ENCODE data around the gene TYMP.

Gene TYMP

GRCh38 chr22:50503475-50504145, 26.2 kb downstream of the TYMP start:
- DNase-seq = no peak

- DNase-seq = no peak
Measured at GRCh38 chr22:50502628-50503474, 27.0 kb downstream of the TYMP start.

- no peak for DNase-seq
Measured at GRCh38 chr22:50502096-50502495, 27.7 kb downstream of the TYMP start.

- DNase-seq = no peak
Measured at GRCh38 chr22:50500452-50500851, 29.4 kb downstream of the TYMP start.

GRCh38 chr22:50498322-50498890, 31.4 kb downstream of the TYMP start:
- peak; percentile 6 for DNase-seq

- no peak for DNase-seq
Measured at GRCh38 chr22:50497093-50497492, 32.7 kb downstream of the TYMP start.

GRCh38 chr22:50490531-50491308, 39.1 kb downstream of the TYMP start:
- no peak for DNase-seq

- no peak for DNase-seq
Measured at GRCh38 chr22:50489363-50490243, 40.2 kb downstream of the TYMP start.

- DNase-seq = no peak
Measured at GRCh38 chr22:50488886-50489285, 40.9 kb downstream of the TYMP start.

- no peak for DNase-seq
Measured at GRCh38 chr22:50488006-50488677, 41.7 kb downstream of the TYMP start.

GRCh38 chr22:50487290-50488005, 42.4 kb downstream of the TYMP start:
- no peak for DNase-seq

- DNase-seq = no peak
Measured at GRCh38 chr22:50486561-50487289, 43.1 kb downstream of the TYMP start, which contains the start of gene MIOX. Gene MIOX (plus strand): TSS chr22:50486859. CDS start chr22:50486898, 39 bp downstream.

- no peak for DNase-seq
Measured at GRCh38 chr22:50485221-50486131, 44.3 kb downstream of the TYMP start.

- DNase-seq = no peak
Measured at GRCh38 chr22:50483977-50484853, 45.6 kb downstream of the TYMP start.

- no peak for DNase-seq
Measured at GRCh38 chr22:50483556-50483955, 46.3 kb downstream of the TYMP start.

GRCh38 chr22:50483106-50483505, 46.7 kb downstream of the TYMP start:
- DNase-seq = no peak
